Measurements from ENCODE around the gene PTGR2. TPM values are rescaled to one million over a fixed set of nuclear protein-coding genes. Genes with fewer than 3 reads are reported as not detected.
"Not testable (repeated sequence)": the region's sequence is repeated elsewhere in the genome, so short reads cannot be mapped to it uniquely, and the experiment has no call there.

Gene PTGR2
- total RNA-seq, 4 donors from 2014 or later, result 1.8 to 10.7 (median 6.2) TPM

GRCh38 chr14:73829526-73830431, 21.9 kb upstream of the PTGR2 start:
- no peak overlapping the region for H3K27ac ChIP-seq
- H3K4me3 ChIP-seq, result no peak overlapping the region
- H3K36me3 ChIP-seq, result no peaks in the 10 kb centered on the region
- H3K9me3 ChIP-seq, result no peaks in the 10 kb centered on the region
- TF ChIP-seq POLR2A (IDR thresholded peaks at IDR 0.05) (no peak), CTCF (IDR thresholded peaks at IDR 0.05) (no peak)
- 62 to 76% methylated on average over 7 to 9 of the region's 9 CpGs for WGBS, 2 donors
- H3K27me3 ChIP-seq, result no peaks in the 10 kb centered on the region
- peaks cover 4 to 16% (median 4%) of the 10 kb centered on the region in 3 donors for H3K4me1 ChIP-seq
- no peak for DNase-seq
- intact Hi-C loops (cut with DNase I), result loop anchor here (5.0 kb wide), 1 partner anchor 102 kb away; no protein-coding TSS in a partner anchor

GRCh38 chr14:73833034-73833433, 18.6 kb upstream of the PTGR2 start:
- intact Hi-C loops (cut with DNase I), result no loop called here
- WGBS, 2 donors, result 54 to 75% methylated on average over 1 of the region's 1 CpG
- Histone ChIP-seq H3K27ac (no peak overlapping the region), H3K36me3 (no peaks in the 10 kb centered on the region), H3K4me3 (no peak overlapping the region), H3K4me1 (peaks cover 0 to 8% (median 0%) of the 10 kb centered on the region in 3 donors), H3K27me3 (no peaks in the 10 kb centered on the region), H3K9me3 (no peaks in the 10 kb centered on the region)
- TF ChIP-seq CTCF (IDR thresholded peaks at IDR 0.05), result no peak
- no peak for TF ChIP-seq POLR2A (IDR thresholded peaks at IDR 0.05)
- DNase-seq, result no peak

DNA sequence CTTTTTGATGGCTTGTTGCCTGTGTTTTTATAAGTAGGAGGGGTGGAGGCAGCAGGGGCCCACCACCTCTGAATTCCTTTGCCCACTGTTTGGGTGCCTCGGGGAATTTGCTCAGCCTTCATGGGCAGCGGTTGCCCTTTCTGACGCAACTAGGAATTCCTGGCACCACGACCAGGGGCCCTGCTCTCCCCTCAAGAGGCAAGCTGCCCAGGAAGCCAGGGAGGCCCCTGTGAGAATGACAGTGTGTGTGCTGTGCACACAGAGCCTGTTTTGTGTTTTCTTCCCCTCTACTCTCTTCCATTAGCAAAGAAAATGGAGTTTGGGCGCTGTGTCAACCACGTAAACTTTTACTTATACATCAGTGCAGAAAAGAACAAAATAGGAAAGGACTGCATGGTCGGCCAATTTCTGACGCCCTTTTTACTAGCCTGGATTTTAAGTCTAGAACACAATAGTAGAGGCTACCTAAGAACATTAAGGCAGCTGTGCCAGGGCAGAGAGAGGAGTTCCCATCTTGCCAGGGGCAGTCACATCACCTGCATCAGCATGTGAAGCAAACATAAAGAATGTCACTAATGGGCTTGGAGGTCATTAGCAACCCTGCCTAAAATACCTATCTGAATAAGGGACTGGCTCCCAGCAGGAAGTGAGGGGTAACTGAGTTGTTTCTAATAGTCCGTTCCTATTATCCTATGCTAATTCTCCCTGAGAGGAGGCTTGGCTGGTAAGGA, 17.9 kb upstream of the PTGR2 start:
- Histone ChIP-seq H3K27ac (no peak overlapping the region), H3K9me3 (no peaks in the 10 kb centered on the region)
- WGBS, 2 donors, result 58 to 66% methylated on average over 8 to 9 of the region's 9 CpGs

GRCh38 chr14:73834261-73834625, 17.4 kb upstream of the PTGR2 start:
- no peak for TF ChIP-seq CTCF (IDR thresholded peaks at IDR 0.05)
- no peak for TF ChIP-seq POLR2A (IDR thresholded peaks at IDR 0.05)
- DNase-seq, result no peak
- intact Hi-C loops (cut with DNase I), result no loop called here
- H3K9me3 ChIP-seq, result no peaks in the 10 kb centered on the region
- H3K27me3 ChIP-seq, result no peaks in the 10 kb centered on the region
- H3K4me3 ChIP-seq, result no peak overlapping the region
- H3K36me3 ChIP-seq, result no peaks in the 10 kb centered on the region
- WGBS, 2 donors, result 85 to 92% methylated on average over 4 of the region's 4 CpGs
- no peak overlapping the region for H3K27ac ChIP-seq
- H3K4me1 ChIP-seq, result peaks cover 0 to 8% (median 0%) of the 10 kb centered on the region in 3 donors

More for the DNA sequence above, 17.9 kb upstream of the PTGR2 start:
- DNase-seq, result no peak
- H3K36me3 ChIP-seq, result no peaks in the 10 kb centered on the region
- TF ChIP-seq POLR2A (IDR thresholded peaks at IDR 0.05) (no peak), CTCF (IDR thresholded peaks at IDR 0.05) (no peak)
- H3K4me3 ChIP-seq, result no peak overlapping the region
- peaks cover 0 to 8% (median 0%) of the 10 kb centered on the region in 3 donors for H3K4me1 ChIP-seq
- intact Hi-C loops (cut with DNase I), result no loop called here
- no peaks in the 10 kb centered on the region for H3K27me3 ChIP-seq

- H3K4me3 ChIP-seq; H3K27me3 ChIP-seq; intact Hi-C loops (cut with DNase I); DNase-seq; H3K9me3 ChIP-seq; H3K36me3 ChIP-seq; H3K27ac ChIP-seq; H3K4me1 ChIP-seq: not testable (repeated sequence)
- WGBS, 2 donors, result 77 to 96% methylated on average over 4 to 6 of the region's 7 CpGs
These were observed 13.2 kb upstream of the PTGR2 start for GRCh38 chr14:73838293-73839034.
